ENCODE data around the gene URI1. TPM values are rescaled to one million over a fixed set of nuclear protein-coding genes. Genes with fewer than 3 reads are reported as not detected.

The URI1 gene
- total RNA-seq, 1 experiment from 2014 or later = 71.0 TPM

DNA sequence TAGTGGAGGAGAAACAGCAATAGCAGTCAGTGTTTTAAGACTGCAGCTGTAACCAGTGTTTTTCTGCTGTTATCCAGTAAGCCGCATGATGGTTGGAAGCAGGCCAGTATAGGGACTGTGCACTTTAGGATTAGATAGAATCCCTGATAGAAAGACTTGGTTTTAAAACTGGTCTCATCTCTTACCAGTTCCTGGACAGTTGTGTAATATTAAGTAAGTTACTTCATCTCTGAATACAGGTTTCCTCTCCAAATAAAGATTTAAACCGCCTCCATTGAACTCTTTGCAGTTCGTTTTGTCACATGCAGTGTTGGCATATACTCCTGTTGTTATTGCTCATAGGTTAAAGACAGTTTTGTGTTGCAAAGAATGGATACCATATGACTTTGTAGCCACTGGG is 25.6 kb downstream of the URI1 start:
- intact Hi-C loops (cut with micrococcal nuclease; ENCODE audit: unreplicated experiment) (no loop called here), in situ Hi-C loops (cut with HindIII; ENCODE audit: low pct_unique_long_range_greater_than_20kb, low sequenced_read_pairs) (no loop called here)
- H3K27ac ChIP-seq (ENCODE audit: low read length) = no peak overlapping the region
- H3K4me3 ChIP-seq (ENCODE audit: low read depth in 2 of 2, low read length in 2 of 2) = no peak overlapping the region
- no peak for DNase-seq (ENCODE audit: low read depth, low spot score)
- ChIA-PET CTCF (interaction anchor here (0.6 to 1.4 kb wide), 3 partner anchors 8 to 531 kb away, joined by 3 to 6 read pairs (median 4); no protein-coding TSS in a partner anchor), POLR2A (no interaction called here)
- TF ChIP-seq SIN3A (IDR thresholded peaks at IDR 0.05; ENCODE audit: borderline replicate concordance, insufficient read depth, low read depth, low read length) (no peak), POLR2AphosphoS5 (IDR thresholded peaks at IDR 0.05; ENCODE audit: low read depth, low read length) (no peak), TCF7L2 (IDR thresholded peaks at IDR 0.05; ENCODE audit: low read depth, low read length) (no peak)
- TF ChIP-seq, protein P1, sequence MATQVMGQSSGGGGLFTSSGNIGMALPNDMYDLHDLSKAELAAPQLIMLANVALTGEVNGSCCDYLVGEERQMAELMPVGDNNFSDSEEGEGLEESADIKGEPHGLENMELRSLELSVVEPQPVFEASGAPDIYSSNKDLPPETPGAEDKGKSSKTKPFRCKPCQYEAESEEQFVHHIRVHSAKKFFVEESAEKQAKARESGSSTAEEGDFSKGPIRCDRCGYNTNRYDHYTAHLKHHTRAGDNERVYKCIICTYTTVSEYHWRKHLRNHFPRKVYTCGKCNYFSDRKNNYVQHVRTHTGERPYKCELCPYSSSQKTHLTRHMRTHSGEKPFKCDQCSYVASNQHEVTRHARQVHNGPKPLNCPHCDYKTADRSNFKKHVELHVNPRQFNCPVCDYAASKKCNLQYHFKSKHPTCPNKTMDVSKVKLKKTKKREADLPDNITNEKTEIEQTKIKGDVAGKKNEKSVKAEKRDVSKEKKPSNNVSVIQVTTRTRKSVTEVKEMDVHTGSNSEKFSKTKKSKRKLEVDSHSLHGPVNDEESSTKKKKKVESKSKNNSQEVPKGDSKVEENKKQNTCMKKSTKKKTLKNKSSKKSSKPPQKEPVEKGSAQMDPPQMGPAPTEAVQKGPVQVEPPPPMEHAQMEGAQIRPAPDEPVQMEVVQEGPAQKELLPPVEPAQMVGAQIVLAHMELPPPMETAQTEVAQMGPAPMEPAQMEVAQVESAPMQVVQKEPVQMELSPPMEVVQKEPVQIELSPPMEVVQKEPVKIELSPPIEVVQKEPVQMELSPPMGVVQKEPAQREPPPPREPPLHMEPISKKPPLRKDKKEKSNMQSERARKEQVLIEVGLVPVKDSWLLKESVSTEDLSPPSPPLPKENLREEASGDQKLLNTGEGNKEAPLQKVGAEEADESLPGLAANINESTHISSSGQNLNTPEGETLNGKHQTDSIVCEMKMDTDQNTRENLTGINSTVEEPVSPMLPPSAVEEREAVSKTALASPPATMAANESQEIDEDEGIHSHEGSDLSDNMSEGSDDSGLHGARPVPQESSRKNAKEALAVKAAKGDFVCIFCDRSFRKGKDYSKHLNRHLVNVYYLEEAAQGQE (IDR thresholded peaks at IDR 0.05; ENCODE audit: insufficient read depth in 1 of 2, low read depth in 2 of 2, low read length in 1 of 2) = no peak
- TF ChIP-seq, protein P2, sequence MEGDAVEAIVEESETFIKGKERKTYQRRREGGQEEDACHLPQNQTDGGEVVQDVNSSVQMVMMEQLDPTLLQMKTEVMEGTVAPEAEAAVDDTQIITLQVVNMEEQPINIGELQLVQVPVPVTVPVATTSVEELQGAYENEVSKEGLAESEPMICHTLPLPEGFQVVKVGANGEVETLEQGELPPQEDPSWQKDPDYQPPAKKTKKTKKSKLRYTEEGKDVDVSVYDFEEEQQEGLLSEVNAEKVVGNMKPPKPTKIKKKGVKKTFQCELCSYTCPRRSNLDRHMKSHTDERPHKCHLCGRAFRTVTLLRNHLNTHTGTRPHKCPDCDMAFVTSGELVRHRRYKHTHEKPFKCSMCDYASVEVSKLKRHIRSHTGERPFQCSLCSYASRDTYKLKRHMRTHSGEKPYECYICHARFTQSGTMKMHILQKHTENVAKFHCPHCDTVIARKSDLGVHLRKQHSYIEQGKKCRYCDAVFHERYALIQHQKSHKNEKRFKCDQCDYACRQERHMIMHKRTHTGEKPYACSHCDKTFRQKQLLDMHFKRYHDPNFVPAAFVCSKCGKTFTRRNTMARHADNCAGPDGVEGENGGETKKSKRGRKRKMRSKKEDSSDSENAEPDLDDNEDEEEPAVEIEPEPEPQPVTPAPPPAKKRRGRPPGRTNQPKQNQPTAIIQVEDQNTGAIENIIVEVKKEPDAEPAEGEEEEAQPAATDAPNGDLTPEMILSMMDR (IDR thresholded peaks at IDR 0.05) = no peak
- ATAC-seq = no peak
- no peaks in the 10 kb centered on the region for H3K36me3 ChIP-seq (ENCODE audit: control insufficient read depth, insufficient read depth, low read length)
- no peaks in the 10 kb centered on the region for H3K27me3 ChIP-seq (ENCODE audit: control insufficient read depth, insufficient read depth, low read length)
- H3K9me3 ChIP-seq (ENCODE audit: control insufficient read depth, insufficient read depth, low read depth, low read length) = no peaks in the 10 kb centered on the region
- peaks cover 39% of the 10 kb centered on the region for H3K4me1 ChIP-seq (ENCODE audit: control insufficient read depth, insufficient read depth, low read length)
- no TSS peak for BruUV-seq (replicated peaks)

DNA sequence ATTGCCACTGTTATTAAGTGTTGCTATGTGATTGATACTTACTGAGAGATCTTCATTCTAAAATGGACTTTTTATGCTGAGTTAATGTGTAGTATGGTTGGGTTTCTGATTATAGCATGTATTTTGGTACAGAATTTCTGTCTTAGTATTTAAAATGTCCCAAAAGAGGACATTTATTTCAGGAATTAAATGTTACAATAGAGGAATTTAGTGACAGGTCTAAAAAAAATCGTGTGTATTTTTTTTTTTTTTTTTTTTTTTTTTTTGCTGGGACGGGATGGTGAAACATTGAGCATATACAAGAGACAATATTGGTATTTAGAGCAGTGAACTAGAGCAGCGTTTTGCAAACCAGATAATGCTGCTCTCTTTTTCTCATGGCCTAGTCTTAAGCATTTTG is 27.9 kb downstream of the URI1 start:
- DNase-seq (ENCODE audit: low read depth, low spot score) = no peak

More for the DNA sequence above, 27.9 kb downstream of the URI1 start:
- H3K4me1 ChIP-seq (ENCODE audit: control insufficient read depth, insufficient read depth, low read length) = peaks cover 33% of the 10 kb centered on the region
- no peak for TF ChIP-seq SIN3A (IDR thresholded peaks at IDR 0.05; ENCODE audit: borderline replicate concordance, insufficient read depth, low read depth, low read length)
- no peak for TF ChIP-seq POLR2AphosphoS5 (IDR thresholded peaks at IDR 0.05; ENCODE audit: low read depth, low read length)
- TF ChIP-seq, protein P1 (IDR thresholded peaks at IDR 0.05; ENCODE audit: insufficient read depth in 1 of 2, low read depth in 2 of 2, low read length in 1 of 2) = no peak
- TF ChIP-seq, protein P2 (IDR thresholded peaks at IDR 0.05) = no peak
- no peak for TF ChIP-seq TCF7L2 (IDR thresholded peaks at IDR 0.05; ENCODE audit: low read depth, low read length)
- CTCF ChIA-PET = no interaction called here
- intact Hi-C loops (cut with micrococcal nuclease; ENCODE audit: unreplicated experiment) (no loop called here), in situ Hi-C loops (cut with HindIII; ENCODE audit: low pct_unique_long_range_greater_than_20kb, low sequenced_read_pairs) (no loop called here)
- no peaks in the 10 kb centered on the region for H3K9me3 ChIP-seq (ENCODE audit: control insufficient read depth, insufficient read depth, low read depth, low read length)
- no peak for ATAC-seq
- POLR2A ChIA-PET = no interaction called here
- no TSS peak for BruUV-seq (replicated peaks)
- no peaks in the 10 kb centered on the region for H3K27me3 ChIP-seq (ENCODE audit: control insufficient read depth, insufficient read depth, low read length)
- H3K36me3 ChIP-seq (ENCODE audit: control insufficient read depth, insufficient read depth, low read length) = no peaks in the 10 kb centered on the region
- no peak overlapping the region for H3K27ac ChIP-seq (ENCODE audit: low read length)
- H3K4me3 ChIP-seq (ENCODE audit: low read depth in 2 of 2, low read length in 2 of 2) = no peak overlapping the region
